Calu3 (cell line): ENCODE data around the gene OR2F2. TPM values are rescaled to one million over a fixed set of nuclear protein-coding genes. Genes with fewer than 3 reads are reported as not detected.

Source experiments
- BruUV-seq: library from RNA; stranded (reverse); fragments of 400-500 nt; replicated peaks from 2 replicates; lab custom pipeline; 2021; lab: Mats Ljungman, UMichigan
- CTCF ChIA-PET: fragments of 300-600 bp; sonication (Branson Sonifier 250); formaldehyde crosslinking; loops from one replicate; lab custom pipeline; 2022; ENCODE audit warnings: antibody characterized with exemption; lab: Charles Lee
- DNase-seq: peaks from one replicate; pipeline ENCODE4 v3.0.0; 2022
- H3K27ac Mint-ChIP-seq: one replicate; pipeline ENCODE4 v1.8.0; 2022; ENCODE audit warnings: mixed read lengths; ENCODE audit not compliant: unreplicated experiment
- H3K27me3 Mint-ChIP-seq: one replicate; pipeline ENCODE4 v1.8.0; 2022; ENCODE audit warnings: mixed read lengths; ENCODE audit not compliant: unreplicated experiment
- H3K36me3 Mint-ChIP-seq: one replicate; pipeline ENCODE4 v1.8.0; 2022; ENCODE audit warnings: mild to moderate bottlenecking, moderate library complexity, mixed read lengths; ENCODE audit not compliant: insufficient read depth, unreplicated experiment
- H3K4me1 Mint-ChIP-seq: one replicate; pipeline ENCODE4 v1.8.0; 2022; ENCODE audit warnings: mild to moderate bottlenecking, low read depth, mixed read lengths; ENCODE audit not compliant: unreplicated experiment
- H3K4me3 Mint-ChIP-seq: one replicate; pipeline ENCODE4 v1.8.0; 2022; ENCODE audit warnings: mild to moderate bottlenecking, low read depth, moderate library complexity, mixed read lengths; ENCODE audit not compliant: unreplicated experiment
- H3K9me3 Mint-ChIP-seq: one replicate; pipeline ENCODE4 v1.8.0; 2022; ENCODE audit warnings: low read depth, mixed read lengths; ENCODE audit not compliant: unreplicated experiment
- intact Hi-C: fragments of 100-400 bp; cut with micrococcal nuclease; formaldehyde crosslinking; loops from one replicate; pipeline ENCODE4 v1.10.0; 2022; ENCODE audit not compliant: unreplicated experiment
- total RNA-seq: library from RNA; stranded (reverse); gene quantifications from 2 replicates; pipeline ENCODE4 v1.2.3, GENCODE V29; 2022
- TF ChIP-seq, protein P1 (sequence below): fragments of 200-600 bp; IDR thresholded peaks from one replicate; pipeline ENCODE4 v1.8.0; 2022; ENCODE audit warnings: antibody characterized with exemption; ENCODE audit not compliant: unreplicated experiment

The OR2F2 gene
- total RNA-seq, 1 experiment from 2014 or later: not detected

DNA sequence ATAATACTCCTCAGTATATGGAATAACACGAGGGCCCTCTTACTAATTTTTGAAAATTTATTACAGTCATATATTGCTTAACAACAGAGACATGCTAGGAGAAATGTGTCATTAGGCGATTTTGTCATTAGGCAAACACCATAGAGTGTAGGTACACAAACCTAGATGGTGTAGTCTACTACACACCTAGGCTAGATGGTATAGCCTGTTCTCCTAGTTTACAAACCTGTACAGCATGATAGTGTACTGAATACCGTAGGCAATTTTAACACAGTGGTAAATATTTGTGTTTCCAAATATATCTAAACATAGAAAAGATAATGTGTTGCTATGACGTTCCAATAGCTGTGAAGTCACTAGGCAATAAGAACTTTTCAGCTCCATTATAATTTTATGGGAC, 32.4 kb downstream of the OR2F2 start:
- no peak overlapping the region for H3K4me3 Mint-ChIP-seq

DNA sequence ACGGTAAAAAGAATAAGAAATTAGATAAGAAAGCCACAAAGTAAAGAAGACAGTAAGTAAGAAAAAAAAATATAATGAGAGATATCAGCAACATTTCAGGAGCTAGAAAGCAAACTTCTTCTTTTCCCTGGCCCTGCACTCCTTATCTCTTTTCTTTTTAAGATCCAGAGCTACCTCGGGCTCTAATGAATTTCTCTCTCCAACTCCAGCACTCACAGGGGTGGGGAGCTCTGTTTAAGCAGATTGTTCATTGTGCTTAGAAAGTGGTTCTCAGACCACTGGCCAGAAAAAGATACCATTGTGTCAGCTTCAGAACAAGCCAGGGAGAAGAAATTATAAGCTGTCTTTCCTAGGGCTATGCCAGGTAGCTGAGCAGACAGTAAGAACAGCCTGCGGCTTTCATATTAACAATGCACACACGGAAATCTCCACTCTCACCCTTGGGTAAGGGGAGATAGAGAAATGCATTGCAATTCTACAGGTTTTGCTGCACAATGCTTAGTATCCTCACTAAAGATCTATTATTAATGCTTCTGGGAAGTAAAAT, 38.9 kb downstream of the OR2F2 start:
- Mint-ChIP-seq H3K27ac (no peak overlapping the region), H3K36me3 (no peaks in the 10 kb centered on the region), H3K9me3 (peaks cover 6% of the 10 kb centered on the region), H3K27me3 (no peaks in the 10 kb centered on the region), H3K4me3 (no peak overlapping the region), H3K4me1 (peaks cover 21% of the 10 kb centered on the region)
- intact Hi-C loops: loop anchor here (5.0 kb wide), 2 partner anchors 53 to 72 kb away; partner anchors contain the start of gene TCAF1
- CTCF ChIA-PET: interaction anchor here (0.9 to 1.6 kb wide), 3 partner anchors 72 to 81 kb away, joined by 3 to 11 read pairs (median 3); partner anchors contain the start of gene TCAF1
- TF ChIP-seq, protein P1, sequence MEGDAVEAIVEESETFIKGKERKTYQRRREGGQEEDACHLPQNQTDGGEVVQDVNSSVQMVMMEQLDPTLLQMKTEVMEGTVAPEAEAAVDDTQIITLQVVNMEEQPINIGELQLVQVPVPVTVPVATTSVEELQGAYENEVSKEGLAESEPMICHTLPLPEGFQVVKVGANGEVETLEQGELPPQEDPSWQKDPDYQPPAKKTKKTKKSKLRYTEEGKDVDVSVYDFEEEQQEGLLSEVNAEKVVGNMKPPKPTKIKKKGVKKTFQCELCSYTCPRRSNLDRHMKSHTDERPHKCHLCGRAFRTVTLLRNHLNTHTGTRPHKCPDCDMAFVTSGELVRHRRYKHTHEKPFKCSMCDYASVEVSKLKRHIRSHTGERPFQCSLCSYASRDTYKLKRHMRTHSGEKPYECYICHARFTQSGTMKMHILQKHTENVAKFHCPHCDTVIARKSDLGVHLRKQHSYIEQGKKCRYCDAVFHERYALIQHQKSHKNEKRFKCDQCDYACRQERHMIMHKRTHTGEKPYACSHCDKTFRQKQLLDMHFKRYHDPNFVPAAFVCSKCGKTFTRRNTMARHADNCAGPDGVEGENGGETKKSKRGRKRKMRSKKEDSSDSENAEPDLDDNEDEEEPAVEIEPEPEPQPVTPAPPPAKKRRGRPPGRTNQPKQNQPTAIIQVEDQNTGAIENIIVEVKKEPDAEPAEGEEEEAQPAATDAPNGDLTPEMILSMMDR: no peak
- no peak for DNase-seq
- BruUV-seq: no TSS peak

More for the DNA sequence above, 32.4 kb downstream of the OR2F2 start:
- no TSS peak for BruUV-seq
- CTCF ChIA-PET: no interaction called here
- Mint-ChIP-seq H3K4me1 (no peaks in the 10 kb centered on the region), H3K27me3 (no peaks in the 10 kb centered on the region), H3K36me3 (no peaks in the 10 kb centered on the region), H3K9me3 (peaks cover 6% of the 10 kb centered on the region), H3K27ac (no peak overlapping the region)
- DNase-seq: no peak
- intact Hi-C loops: no loop called here
- TF ChIP-seq, protein P1: no peak

- Mint-ChIP-seq H3K27ac (no peak overlapping the region), H3K9me3 (peaks cover 6% of the 10 kb centered on the region), H3K27me3 (no peaks in the 10 kb centered on the region), H3K36me3 (no peaks in the 10 kb centered on the region), H3K4me3 (no peak overlapping the region), H3K4me1 (peaks cover 26% of the 10 kb centered on the region)
- intact Hi-C loops: loop anchor here (5.0 kb wide), 2 partner anchors 53 to 72 kb away; partner anchors contain the start of gene TCAF1
- CTCF ChIA-PET: interaction anchor here (0.9 to 1.6 kb wide), 3 partner anchors 73 to 82 kb away, joined by 3 to 11 read pairs (median 3); partner anchors contain the start of gene TCAF1
- no TSS peak for BruUV-seq
- peak; percentile 23 for DNase-seq
- TF ChIP-seq, protein P1: no peak
Observed at GRCh38 chr7:143974459-143974858, 39.4 kb downstream of the OR2F2 start.

- DNase-seq: no peak
- TF ChIP-seq, protein P1: no peak
- CTCF ChIA-PET: interaction anchor here (1.1 kb wide), 1 partner anchor 74 kb away, joined by 3 read pairs; the partner anchor contains the start of gene TCAF1
- no peaks in the 10 kb centered on the region for H3K36me3 Mint-ChIP-seq
- intact Hi-C loops: no loop called here
- peaks cover 37% of the 10 kb centered on the region for H3K4me1 Mint-ChIP-seq
- no peaks in the 10 kb centered on the region for H3K27me3 Mint-ChIP-seq
- H3K9me3 Mint-ChIP-seq: peaks cover 3% of the 10 kb centered on the region
- H3K4me3 Mint-ChIP-seq: no peak overlapping the region
- H3K27ac Mint-ChIP-seq: no peak overlapping the region
- no TSS peak for BruUV-seq
Observed at GRCh38 chr7:143975617-143976016, 40.6 kb downstream of the OR2F2 start.
